DOHH2 (cell line): ENCODE measurements around the gene DDX21.
"Not testable (repeated sequence)": the region's sequence is repeated elsewhere in the genome, so short reads cannot be mapped to it uniquely, and the experiment has no call there.

Experiments
- EZH2phosphoT487 ChIP-seq: fragments of 200-600 bp; sonication (generic); IDR thresholded peaks from 2 replicates; pipeline ENCODE4 v1.6.1; 2017; ENCODE audit warnings: borderline replicate concordance, mild to moderate bottlenecking, antibody characterized with exemption, low read length, moderate library complexity, mixed read lengths
- TF ChIP-seq, protein P1 (sequence below): fragments of 200-600 bp; sonication (generic); IDR thresholded peaks from one replicate; pipeline ENCODE4 v1.5.1; 2014; ENCODE audit warnings: antibody characterized with exemption, mild to moderate bottlenecking, low read depth, low read length; ENCODE audit not compliant: poor library complexity, severe bottlenecking

GRCh38 chr10:68940917-68941316, 15.1 kb upstream of the DDX21 start:
- TF ChIP-seq, protein P1, sequence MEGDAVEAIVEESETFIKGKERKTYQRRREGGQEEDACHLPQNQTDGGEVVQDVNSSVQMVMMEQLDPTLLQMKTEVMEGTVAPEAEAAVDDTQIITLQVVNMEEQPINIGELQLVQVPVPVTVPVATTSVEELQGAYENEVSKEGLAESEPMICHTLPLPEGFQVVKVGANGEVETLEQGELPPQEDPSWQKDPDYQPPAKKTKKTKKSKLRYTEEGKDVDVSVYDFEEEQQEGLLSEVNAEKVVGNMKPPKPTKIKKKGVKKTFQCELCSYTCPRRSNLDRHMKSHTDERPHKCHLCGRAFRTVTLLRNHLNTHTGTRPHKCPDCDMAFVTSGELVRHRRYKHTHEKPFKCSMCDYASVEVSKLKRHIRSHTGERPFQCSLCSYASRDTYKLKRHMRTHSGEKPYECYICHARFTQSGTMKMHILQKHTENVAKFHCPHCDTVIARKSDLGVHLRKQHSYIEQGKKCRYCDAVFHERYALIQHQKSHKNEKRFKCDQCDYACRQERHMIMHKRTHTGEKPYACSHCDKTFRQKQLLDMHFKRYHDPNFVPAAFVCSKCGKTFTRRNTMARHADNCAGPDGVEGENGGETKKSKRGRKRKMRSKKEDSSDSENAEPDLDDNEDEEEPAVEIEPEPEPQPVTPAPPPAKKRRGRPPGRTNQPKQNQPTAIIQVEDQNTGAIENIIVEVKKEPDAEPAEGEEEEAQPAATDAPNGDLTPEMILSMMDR, result not testable (repeated sequence)
- TF ChIP-seq EZH2phosphoT487, result not testable (repeated sequence)
